K562 (cell line): ENCODE results near the gene CTSF. TPM values are rescaled to one million over a fixed set of nuclear protein-coding genes. Genes with fewer than 3 reads are reported as not detected.

Source experiments
- ADNP ChIP-seq: fragments of 200-800 bp; sonication (Bioruptor generic); IDR thresholded peaks from 2 replicates; pipeline ENCODE4 v1.6.1; 2016; ENCODE audit warnings: missing genetic modification characterization, missing compliant biosample characterization
- CBFA2T2 ChIP-seq: fragments of 450-650 bp; conservative IDR thresholded peaks from 2 replicates; pipeline ENCODE4 v1.6.1; 2017; ENCODE audit warnings: mild to moderate bottlenecking
- CREB1 ChIP-seq, 2 experiments: sonication (generic) in 1 of 2; formaldehyde crosslinking in 1 of 2; IDR thresholded peaks; 2 replicates each; pipeline versions ENCODE4 v1.6.1 to v1.8.0; 2012 to 2022; ENCODE audit warnings: inconsistent platforms in 1 of 2, mild to moderate bottlenecking in 1 of 2, missing genetic modification reagents in 1 of 2, moderate library complexity in 1 of 2
- E2F8 ChIP-seq: fragments of 450-650 bp; IDR thresholded peaks from 2 replicates; pipeline ENCODE4 v1.7.1; 2018; ENCODE audit warnings: mild to moderate bottlenecking, low read depth; ENCODE audit not compliant: partially characterized antibody
- EGR1 ChIP-seq: fragments of 450-650 bp; conservative IDR thresholded peaks from 2 replicates; pipeline ENCODE4 v1.6.1; 2017; ENCODE audit warnings: mild to moderate bottlenecking
- EHMT2 ChIP-seq: fragments of 450-650 bp; IDR thresholded peaks from 2 replicates; pipeline ENCODE4 v1.6.1; 2018; ENCODE audit warnings: antibody characterized with exemption
- EP300 ChIP-seq: IDR thresholded peaks from 2 replicates; pipeline ENCODE4 v1.6.1; 2012; ENCODE audit warnings: low read length, improper control_type of control experiment
- FIP1L1 ChIP-seq: fragments of 200-400 bp; formaldehyde crosslinking; IDR thresholded peaks from 2 replicates; pipeline ENCODE4 v1.6.1; 2018; ENCODE audit warnings: mild to moderate bottlenecking, low read depth, low read length; ENCODE audit not compliant: poor library complexity, severe bottlenecking
- GABPB1 ChIP-seq: sonication (generic); formaldehyde crosslinking; IDR thresholded peaks from 2 replicates; pipeline ENCODE4 v1.8.0; 2022; ENCODE audit warnings: mild to moderate bottlenecking, missing genetic modification reagents
- GATAD2B ChIP-seq: fragments of 450-650 bp; IDR thresholded peaks from 2 replicates; pipeline ENCODE4 v1.6.1; 2017; ENCODE audit warnings: mild to moderate bottlenecking, borderline replicate concordance
- HMGN3 ChIP-seq: IDR thresholded peaks from 2 replicates; pipeline ENCODE4 v1.6.1; 2011; ENCODE audit warnings: borderline replicate concordance, low read depth, mild to moderate bottlenecking, mixed read lengths, low read length; ENCODE audit not compliant: insufficient read length; ENCODE audit errors: extremely low read depth
- MCM2 ChIP-seq: fragments of 450-650 bp; IDR thresholded peaks from 2 replicates; pipeline ENCODE4 v1.6.1; 2017; ENCODE audit warnings: low read depth, mild to moderate bottlenecking
- POU5F1 ChIP-seq: fragments of 150-350 bp; IDR thresholded peaks from 2 replicates; pipeline ENCODE4 v1.6.1; 2014; ENCODE audit warnings: borderline replicate concordance, low read length, low read depth, mild to moderate bottlenecking; ENCODE audit not compliant: partially characterized antibody
- SMC3 ChIP-seq: conservative IDR thresholded peaks from 2 replicates; pipeline ENCODE4 v1.6.1; 2011; ENCODE audit warnings: low read depth, low read length, improper control_type of control experiment; ENCODE audit not compliant: insufficient read depth
- STAT5B ChIP-seq: fragments of 250-450 bp; sonication (Bioruptor Pico); IDR thresholded peaks from 2 replicates; pipeline ENCODE4 v1.8.0; 2021; ENCODE audit warnings: mild to moderate bottlenecking, inconsistent platforms
- ZFP30 ChIP-seq: fragments of 250-450 bp; sonication (Bioruptor Pico); IDR thresholded peaks from 2 replicates; pipeline ENCODE4 v1.8.0; 2022; ENCODE audit warnings: moderate library complexity, mild to moderate bottlenecking, inconsistent platforms, borderline replicate concordance
- ZNF57 ChIP-seq: fragments of 450-650 bp; formaldehyde crosslinking; IDR thresholded peaks from 2 replicates; pipeline ENCODE4 v1.4.0; 2020; ENCODE audit warnings: mild to moderate bottlenecking, moderate library complexity
- ZNF586 ChIP-seq: fragments of 450-650 bp; formaldehyde crosslinking; conservative IDR thresholded peaks from 2 replicates; pipeline ENCODE4 v1.4.0; 2020; ENCODE audit warnings: mild to moderate bottlenecking, moderate library complexity
- polyA plus RNA-seq, 8 experiments: library from polyadenylated mRNA; depleted of rRNA in 4 of 8; stranded (reverse) in 5 of 8; unstranded in 3 of 8; fragments of >200 nt; fragmentation: Nextera tagmentation in 2 of 8; fragmentation: Illumina TruSeq in 1 of 8; extraction: Ambion mirVana in 2 of 8; extraction: Trizol in 1 of 8; gene quantifications; 2 replicates each; pipeline versions ENCODE4 v1.2.1 to v1.2.3, GENCODE V29; 2011 to 2014; ENCODE audit warnings: inconsistent platforms in 1 of 8, missing spikeins in 1 of 8
- total RNA-seq, 7 experiments: library from RNA; depleted of rRNA in 6 of 7; stranded (reverse); fragments of >200 nt in 6 of 7; fragmentation: Illumina TruSeq in 2 of 7; extraction: Trizol in 2 of 7; gene quantifications; 2 replicates each; pipeline versions ENCODE4 v1.2.1 to v1.2.3, GENCODE V29; 2011 to 2021; ENCODE audit warnings: low replicate concordance in 1 of 7
- TF ChIP-seq, protein P1 (sequence below): sonication (generic); formaldehyde crosslinking; IDR thresholded peaks from 2 replicates; pipeline ENCODE4 v1.9.0; 2022; ENCODE audit warnings: mild to moderate bottlenecking, missing genetic modification reagents
- TF ChIP-seq, protein P2 (sequence below): sonication (generic); formaldehyde crosslinking; IDR thresholded peaks from 2 replicates; pipeline ENCODE4 v1.8.0; 2022; ENCODE audit warnings: missing genetic modification reagents, mild to moderate bottlenecking, moderate library complexity, borderline replicate concordance
- TF ChIP-seq, protein P3 (sequence below): sonication (generic); formaldehyde crosslinking; IDR thresholded peaks from 2 replicates; pipeline ENCODE4 v1.8.0; 2022; ENCODE audit warnings: missing genetic modification reagents, mild to moderate bottlenecking, borderline replicate concordance
- TF ChIP-seq, protein P4 (sequence below): fragments of 450-650 bp; formaldehyde crosslinking; IDR thresholded peaks from 2 replicates; pipeline ENCODE4 v1.4.0; 2020; ENCODE audit warnings: mild to moderate bottlenecking

CTSF gene
- total and polyA plus RNA-seq, 9 of the 15 experiments (the other 6 are each of a cell fraction or from before 2014, with no cell fraction given) = 0.41 to 10.5 (median 3.8) TPM

DNA sequence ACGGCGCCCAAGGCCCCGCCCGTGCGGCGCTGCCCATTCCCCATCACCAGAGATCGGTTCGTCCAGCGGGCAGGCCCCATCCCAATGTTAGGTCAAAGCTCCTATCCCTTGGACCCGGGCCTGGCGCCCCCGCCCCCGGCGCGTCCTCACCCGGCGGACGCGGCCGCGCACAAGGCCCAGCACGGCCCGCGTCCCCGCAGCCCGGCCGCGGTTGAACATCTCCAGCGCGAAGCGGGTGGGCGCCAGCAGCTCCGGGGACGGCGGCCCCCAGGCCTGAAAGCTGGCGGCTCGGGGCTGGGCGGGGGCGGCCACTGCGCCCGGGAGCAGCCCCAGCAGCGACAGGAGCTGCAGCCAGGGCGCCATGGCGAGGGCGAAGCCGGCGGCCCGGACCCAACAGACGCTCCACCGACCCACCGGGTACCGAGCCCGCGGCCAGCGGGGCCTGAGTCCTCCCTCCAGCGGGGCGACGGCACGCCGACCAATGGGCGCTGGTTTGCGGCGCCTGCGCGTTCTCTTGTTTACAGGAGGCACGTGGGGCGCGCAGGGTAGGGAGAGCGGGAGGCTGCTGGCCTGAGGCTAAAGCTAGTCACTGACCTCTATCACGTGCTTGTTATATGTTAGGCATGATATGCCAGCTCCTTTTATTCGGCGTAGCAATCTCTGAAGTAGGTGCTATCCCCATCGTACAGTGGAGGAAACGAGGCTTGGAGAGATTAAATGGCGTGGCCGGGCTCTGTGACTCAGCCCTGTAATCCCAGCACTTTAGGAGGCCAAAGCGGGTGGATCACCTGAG, at the start of gene CTSF (continued):
- TF ChIP-seq ZFP30 (CRISPR knock-in tag) (no peak), FIP1L1 (no peak), POU5F1 (no peak), MCM2 (no peak), ADNP (tag) (no peak), EHMT2 (no peak), HMGN3 (peak; percentile 20), E2F8 (no peak), CREB1 (IDR thresholded peaks at IDR 0.05) (no peak), CREB1 (CRISPR knock-in tag; IDR thresholded peaks at IDR 0.05) (peak; percentile 65), ZNF57 (CRISPR knock-in tag) (no peak), EP300 (no peak), GATAD2B (no peak), ZNF586 (CRISPR knock-in tag) (no peak), EGR1 (peak; percentile 32; the same call in 1 of the 2 replicates), STAT5B (CRISPR knock-in tag) (no peak), CBFA2T2 (peak; percentile 16; the same call in 1 of the 2 replicates), GABPB1 (CRISPR knock-in tag) (peak; percentile 63; the same call in 1 of the 2 replicates), SMC3 (no peak)
- TF ChIP-seq, protein P1, sequence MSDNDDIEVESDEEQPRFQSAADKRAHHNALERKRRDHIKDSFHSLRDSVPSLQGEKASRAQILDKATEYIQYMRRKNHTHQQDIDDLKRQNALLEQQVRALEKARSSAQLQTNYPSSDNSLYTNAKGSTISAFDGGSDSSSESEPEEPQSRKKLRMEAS (CRISPR knock-in tag) = peak; percentile 99
- TF ChIP-seq, protein P2, sequence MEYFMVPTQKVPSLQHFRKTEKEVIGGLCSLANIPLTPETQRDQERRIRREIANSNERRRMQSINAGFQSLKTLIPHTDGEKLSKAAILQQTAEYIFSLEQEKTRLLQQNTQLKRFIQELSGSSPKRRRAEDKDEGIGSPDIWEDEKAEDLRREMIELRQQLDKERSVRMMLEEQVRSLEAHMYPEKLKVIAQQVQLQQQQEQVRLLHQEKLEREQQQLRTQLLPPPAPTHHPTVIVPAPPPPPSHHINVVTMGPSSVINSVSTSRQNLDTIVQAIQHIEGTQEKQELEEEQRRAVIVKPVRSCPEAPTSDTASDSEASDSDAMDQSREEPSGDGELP = peak; percentile 80
- TF ChIP-seq, protein P3, sequence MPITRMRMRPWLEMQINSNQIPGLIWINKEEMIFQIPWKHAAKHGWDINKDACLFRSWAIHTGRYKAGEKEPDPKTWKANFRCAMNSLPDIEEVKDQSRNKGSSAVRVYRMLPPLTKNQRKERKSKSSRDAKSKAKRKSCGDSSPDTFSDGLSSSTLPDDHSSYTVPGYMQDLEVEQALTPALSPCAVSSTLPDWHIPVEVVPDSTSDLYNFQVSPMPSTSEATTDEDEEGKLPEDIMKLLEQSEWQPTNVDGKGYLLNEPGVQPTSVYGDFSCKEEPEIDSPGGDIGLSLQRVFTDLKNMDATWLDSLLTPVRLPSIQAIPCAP (CRISPR knock-in tag) = no peak
- TF ChIP-seq, protein P4, sequence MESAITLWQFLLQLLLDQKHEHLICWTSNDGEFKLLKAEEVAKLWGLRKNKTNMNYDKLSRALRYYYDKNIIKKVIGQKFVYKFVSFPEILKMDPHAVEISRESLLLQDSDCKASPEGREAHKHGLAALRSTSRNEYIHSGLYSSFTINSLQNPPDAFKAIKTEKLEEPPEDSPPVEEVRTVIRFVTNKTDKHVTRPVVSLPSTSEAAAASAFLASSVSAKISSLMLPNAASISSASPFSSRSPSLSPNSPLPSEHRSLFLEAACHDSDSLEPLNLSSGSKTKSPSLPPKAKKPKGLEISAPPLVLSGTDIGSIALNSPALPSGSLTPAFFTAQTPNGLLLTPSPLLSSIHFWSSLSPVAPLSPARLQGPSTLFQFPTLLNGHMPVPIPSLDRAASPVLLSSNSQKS (CRISPR knock-in tag) = no peak
